Gastrocnemius medialis (tissue), 4 donors: ENCODE results near the gene GCK.

Source experiments
- CTCF ChIP-seq, 5 experiments: fragments of 450-650 bp in 3 of 5; fragments of 200-600 bp in 2 of 5; sonication (generic) in 2 of 5; IDR thresholded peaks in 4 of 5; conservative IDR thresholded peaks in 1 of 5; 1 replicate in 4 of 5; 2 replicates in 1 of 5; pipeline ENCODE4 v1.5.1; 2016 to 2019; ENCODE audit warnings: antibody characterized with exemption in 5 of 5, mild to moderate bottlenecking in 3 of 5, moderate library complexity in 3 of 5
- POLR2A ChIP-seq, 2 donors: fragments of 450-650 bp; IDR thresholded peaks; one replicate each; pipeline ENCODE4 v1.6.1; 2017; ENCODE audit warnings: antibody characterized with exemption in 2 of 2, mild to moderate bottlenecking in 2 of 2, moderate library complexity in 2 of 2

GRCh38 chr7:44097064-44097932 lies 91.9 kb downstream of the GCK start:
- TF ChIP-seq CTCF (IDR thresholded peaks at IDR 0.05 in 4 of 5, conservative IDR thresholded peaks at IDR 0.05 in 1 of 5) (no peak), POLR2A (IDR thresholded peaks at IDR 0.05) (no peak)
